Loucy (cell line): ENCODE data around the gene LRRC37B.

Source experiments
- CTCF ChIP-seq: fragments of 200-600 bp; sonication (generic); conservative IDR thresholded peaks from 2 replicates; pipeline ENCODE4 v1.5.1; 2014; ENCODE audit warnings: mild to moderate bottlenecking, antibody characterized with exemption, low read length
- EZH2phosphoT487 ChIP-seq: fragments of 200-600 bp; IDR thresholded peaks from 2 replicates; pipeline ENCODE4 v1.6.1; 2018; ENCODE audit warnings: antibody characterized with exemption, mild to moderate bottlenecking, moderate library complexity, borderline replicate concordance

DNA sequence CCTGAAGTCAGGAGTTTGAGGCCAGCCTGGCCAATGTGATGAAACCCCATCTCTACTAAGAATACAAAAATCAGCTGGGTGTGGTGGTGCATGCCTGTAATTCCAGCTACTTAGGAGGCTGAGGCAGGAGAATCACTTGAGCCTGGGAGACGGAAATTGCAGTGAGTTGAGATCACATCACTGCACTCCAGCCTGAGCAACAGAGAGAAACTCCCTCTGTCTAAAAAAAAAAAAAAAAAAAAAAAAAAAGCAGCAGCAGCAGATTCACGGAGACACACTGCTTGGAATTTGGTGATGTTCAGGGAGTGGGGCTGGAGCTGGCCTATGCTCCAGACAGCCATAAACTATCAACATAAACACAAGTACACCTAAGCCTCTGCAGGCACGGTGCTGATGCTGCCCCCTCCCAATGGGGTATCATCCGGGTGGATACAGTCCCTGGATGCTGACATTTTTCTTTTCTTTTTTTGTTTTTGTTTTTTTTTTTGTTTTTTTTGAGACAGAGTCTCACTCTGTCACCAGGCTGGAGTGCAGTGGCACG lies 95.5 kb downstream of the LRRC37B start:
- TF ChIP-seq EZH2phosphoT487 (no peak), CTCF (no peak)
